GM10266 (cell line): Measurements from ENCODE around the gene RNF4.
A peak's percentile ranks its signal among the peaks of the same experiment; 100 is the strongest.

Source experiments
- DNase-seq: peaks from one replicate; pipeline ENCODE4 v3.0.0; 2012; ENCODE audit errors: extremely low spot score
- TF ChIP-seq, protein P1 (sequence below): IDR thresholded peaks from 2 replicates; pipeline ENCODE4 v1.5.1; 2012; ENCODE audit warnings: mild to moderate bottlenecking, low read depth; ENCODE audit not compliant: control insufficient read depth, insufficient read depth; ENCODE audit errors: missing control alignments

The RNF4 gene

DNA sequence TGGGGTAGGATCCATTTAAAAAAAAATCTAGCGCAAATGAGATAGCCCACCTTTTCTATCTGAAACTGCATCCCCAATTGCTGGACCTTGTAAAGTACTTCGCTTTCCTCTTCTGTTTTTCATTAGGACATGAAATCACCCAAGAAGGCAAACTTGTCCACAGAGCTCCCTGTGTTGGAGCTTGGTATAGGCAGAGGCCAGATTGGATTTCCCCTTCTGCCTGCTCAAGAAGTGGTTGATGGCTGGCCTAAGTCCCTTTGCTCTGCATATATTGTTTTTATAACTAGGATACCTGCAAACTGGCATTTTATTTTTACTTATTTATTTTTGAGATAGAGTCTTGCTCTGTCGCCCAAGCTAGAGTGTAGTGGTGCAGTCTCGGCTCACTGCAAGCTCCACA, 28.4 kb downstream of the RNF4 start:
- TF ChIP-seq, protein P1, sequence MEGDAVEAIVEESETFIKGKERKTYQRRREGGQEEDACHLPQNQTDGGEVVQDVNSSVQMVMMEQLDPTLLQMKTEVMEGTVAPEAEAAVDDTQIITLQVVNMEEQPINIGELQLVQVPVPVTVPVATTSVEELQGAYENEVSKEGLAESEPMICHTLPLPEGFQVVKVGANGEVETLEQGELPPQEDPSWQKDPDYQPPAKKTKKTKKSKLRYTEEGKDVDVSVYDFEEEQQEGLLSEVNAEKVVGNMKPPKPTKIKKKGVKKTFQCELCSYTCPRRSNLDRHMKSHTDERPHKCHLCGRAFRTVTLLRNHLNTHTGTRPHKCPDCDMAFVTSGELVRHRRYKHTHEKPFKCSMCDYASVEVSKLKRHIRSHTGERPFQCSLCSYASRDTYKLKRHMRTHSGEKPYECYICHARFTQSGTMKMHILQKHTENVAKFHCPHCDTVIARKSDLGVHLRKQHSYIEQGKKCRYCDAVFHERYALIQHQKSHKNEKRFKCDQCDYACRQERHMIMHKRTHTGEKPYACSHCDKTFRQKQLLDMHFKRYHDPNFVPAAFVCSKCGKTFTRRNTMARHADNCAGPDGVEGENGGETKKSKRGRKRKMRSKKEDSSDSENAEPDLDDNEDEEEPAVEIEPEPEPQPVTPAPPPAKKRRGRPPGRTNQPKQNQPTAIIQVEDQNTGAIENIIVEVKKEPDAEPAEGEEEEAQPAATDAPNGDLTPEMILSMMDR = no peak
- DNase-seq = no peak

DNA sequence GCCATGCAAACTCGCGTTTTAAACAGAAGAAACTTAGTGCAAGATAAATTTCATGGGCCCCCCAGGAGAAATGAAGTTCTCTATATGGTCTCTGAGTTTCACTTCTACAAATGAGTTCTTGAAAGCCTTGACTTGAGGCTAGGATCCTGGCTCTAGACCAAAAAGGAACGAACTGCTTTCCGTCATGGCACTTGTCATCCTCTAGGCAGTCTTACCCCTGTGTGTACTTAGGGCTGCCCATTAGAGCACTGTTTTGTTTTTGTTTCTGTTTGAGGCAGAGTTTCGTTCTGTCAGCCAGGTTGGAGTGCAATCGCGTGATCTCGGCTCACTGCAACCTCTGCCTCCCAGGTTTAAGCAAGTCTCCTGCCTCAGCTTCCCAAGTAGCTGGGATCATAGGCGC, 29.0 kb downstream of the RNF4 start:
- peak; percentile 71 for DNase-seq
- TF ChIP-seq, protein P1 = no peak

DNA sequence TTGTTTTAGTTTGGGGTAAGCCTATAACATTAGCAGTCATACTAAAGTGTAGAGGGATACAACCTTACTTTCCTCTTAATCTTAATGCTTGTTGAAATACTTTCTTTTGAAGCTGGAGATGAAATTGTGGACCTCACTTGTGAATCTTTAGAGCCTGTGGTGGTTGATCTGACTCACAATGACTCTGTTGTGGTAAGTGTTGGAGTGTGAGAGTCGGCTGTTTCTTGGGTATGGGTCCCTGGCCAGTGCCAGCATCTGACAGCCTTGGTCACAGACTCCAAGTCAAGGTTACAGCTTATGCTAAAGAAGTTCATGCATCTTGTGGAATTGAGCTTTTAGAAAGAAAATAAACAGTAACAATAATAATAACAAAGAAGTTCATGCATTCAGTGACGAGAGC, 31.6 kb downstream of the RNF4 start:
- no peak for DNase-seq
- TF ChIP-seq, protein P1 = no peak

DNA sequence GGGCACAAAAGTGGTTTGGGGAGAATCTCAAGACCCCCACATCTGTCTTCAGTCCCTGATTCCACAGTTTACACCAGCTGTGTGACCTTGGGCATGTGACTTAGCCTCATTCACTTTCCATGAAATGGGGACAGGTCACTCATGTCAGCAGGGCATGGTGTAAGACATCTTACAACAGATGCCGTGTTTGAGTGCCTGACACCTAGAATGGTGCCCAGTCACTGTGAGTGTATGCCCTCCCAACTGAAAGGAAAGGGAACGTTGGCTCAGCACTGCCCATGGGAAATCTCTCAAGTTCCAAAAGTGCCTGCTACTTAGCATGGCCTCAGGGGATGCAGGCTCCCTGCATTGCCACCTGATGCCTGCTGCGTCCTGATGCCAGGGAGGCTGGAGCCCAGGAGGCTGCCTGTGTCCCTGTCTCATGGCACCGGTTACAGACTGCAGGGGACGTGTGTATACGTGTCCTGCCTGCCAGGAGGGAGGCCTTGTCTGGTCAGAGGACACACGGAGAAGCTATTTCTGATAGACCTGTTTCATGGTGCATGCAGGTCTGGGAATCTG, 32.2 kb downstream of the RNF4 start:
- DNase-seq = no peak
- TF ChIP-seq, protein P1 = no peak

DNA sequence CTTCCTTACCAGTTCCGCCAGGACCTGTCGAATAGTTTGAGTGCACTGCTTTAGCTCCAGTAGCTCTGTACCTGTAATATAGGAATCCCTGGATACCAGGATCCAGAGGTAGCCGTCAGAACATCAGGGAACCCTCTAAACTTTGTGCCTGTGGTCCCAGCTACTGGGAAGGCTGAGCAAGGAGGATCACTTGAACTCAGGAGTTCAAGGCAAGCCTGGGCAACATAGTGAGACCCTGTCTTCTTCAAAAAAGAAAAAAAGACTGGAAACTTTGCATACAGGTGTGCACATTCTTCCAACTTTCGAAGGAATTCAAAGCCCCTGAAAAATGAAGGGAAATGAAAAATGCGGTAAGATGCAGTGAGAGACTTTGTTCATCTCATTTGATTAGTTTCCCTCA, 34.9 kb downstream of the RNF4 start:
- DNase-seq = no peak
- TF ChIP-seq, protein P1 = no peak

DNA sequence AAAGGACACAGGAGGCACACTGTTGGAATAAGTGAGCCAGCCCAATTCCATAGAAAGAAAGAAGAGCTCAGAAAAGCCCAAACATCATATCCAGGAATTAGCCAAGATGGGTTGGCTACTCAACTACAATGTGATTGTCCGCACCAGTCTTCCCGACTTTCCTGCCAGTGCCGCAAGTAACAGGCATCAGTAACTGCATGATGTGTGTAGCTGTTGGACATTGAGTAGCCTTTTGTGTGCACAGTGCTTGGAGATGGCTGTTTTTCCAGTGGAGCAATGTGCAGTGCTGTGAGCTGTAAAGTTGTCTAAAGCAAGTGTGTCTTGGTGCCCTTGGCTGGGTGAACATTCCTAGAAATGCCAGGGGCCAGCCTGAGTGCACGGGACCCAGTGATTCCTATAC, 38.4 kb downstream of the RNF4 start:
- TF ChIP-seq, protein P1 = no peak
- no peak for DNase-seq

DNA sequence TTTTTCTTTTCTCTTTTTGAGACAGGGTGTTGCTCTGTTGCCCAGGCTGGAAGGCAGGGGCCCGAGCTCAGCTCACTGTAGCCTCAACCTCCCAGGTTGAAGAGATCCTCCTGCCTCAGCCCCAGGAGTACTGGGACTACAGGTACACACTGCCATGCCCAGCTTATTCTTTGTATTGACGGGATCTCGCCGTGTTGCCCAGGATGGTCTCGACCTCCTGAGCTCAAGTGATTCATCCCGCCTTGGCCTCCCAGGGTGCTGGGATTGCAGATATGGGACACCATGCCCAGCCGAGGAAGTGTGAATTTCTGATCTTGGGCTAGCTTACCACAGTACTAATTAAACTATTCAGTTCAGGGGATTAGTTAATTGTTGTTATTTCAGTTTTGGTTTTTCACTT, 38.9 kb downstream of the RNF4 start:
- TF ChIP-seq, protein P1 = no peak
- no peak for DNase-seq
